Measurements from ENCODE around the gene GRB2. TPM values are rescaled to one million over a fixed set of nuclear protein-coding genes. Genes with fewer than 3 reads are reported as not detected.
"Not testable (repeated sequence)": the region's sequence is repeated elsewhere in the genome, so short reads cannot be mapped to it uniquely, and the experiment has no call there.

The GRB2 gene
- polyA plus RNA-seq, 3 donors = 164 to 338 (median 262) TPM

- H3K9me3 Mint-ChIP-seq; H3K27ac ChIP-seq (ENCODE audit: low read depth in 1 of 2, low read length in 2 of 2); H3K9ac ChIP-seq (ENCODE audit: insufficient read depth, low read length, poor library complexity, severe bottlenecking); H3K36me3 ChIP-seq (replicated peaks in 1 of 2; ENCODE audit: control insufficient read depth in 1 of 2, insufficient read depth in 2 of 2, low read length in 2 of 2); H3K27me3 Mint-ChIP-seq (ENCODE audit: low read depth in 3 of 3); H2AFZ ChIP-seq (ENCODE audit: insufficient read depth, low read depth, low read length, poor library complexity, severe bottlenecking); H3K4me1 Mint-ChIP-seq; H4K20me1 ChIP-seq (ENCODE audit: insufficient read depth, low read length); H3K4me2 ChIP-seq (replicated peaks; ENCODE audit: extremely low read depth, low read length, poor library complexity, severe bottlenecking); DNase-seq; H3K79me2 ChIP-seq (ENCODE audit: insufficient read depth, low read length); H3K4me3 ChIP-seq (replicated peaks in 1 of 3; ENCODE audit: low read depth in 2 of 3, low read length in 3 of 3); H3K9me3 ChIP-seq (replicated peaks in 1 of 2; ENCODE audit: control insufficient read depth in 1 of 2, insufficient read depth in 1 of 2, low read length in 2 of 2); H3K36me3 Mint-ChIP-seq; H3K4me1 ChIP-seq (ENCODE audit: control insufficient read depth in 1 of 2, insufficient read depth in 2 of 2, low read length in 2 of 2); H3K4me3 Mint-ChIP-seq; H3K27me3 ChIP-seq (ENCODE audit: control insufficient read depth in 2 of 2, insufficient read depth in 2 of 2, low read length in 2 of 2); intact Hi-C loops (cut with micrococcal nuclease); H3K27ac Mint-ChIP-seq: not testable (repeated sequence)
- 100% methylated on average over 3 of the region's 6 CpGs for WGBS (ENCODE audit: insufficient coverage)
Measured at GRCh38 chr17:75434433-75434832, 29.0 kb upstream of the GRB2 start.

GRCh38 chr17:75433218-75433783 is 27.8 kb upstream of the GRB2 start:
- Mint-ChIP-seq H3K4me1 (peaks cover 12% of the 10 kb centered on the region), H3K4me3 (no peak overlapping the region), H3K36me3 (no peaks in the 10 kb centered on the region), H3K27me3 (ENCODE audit: low read depth in 3 of 3) (peaks cover 2 to 7% (median 3%) of the 10 kb centered on the region in 3 donors), H3K9me3 (no peaks in the 10 kb centered on the region), H3K27ac (no peak overlapping the region)
- Histone ChIP-seq H3K79me2 (ENCODE audit: insufficient read depth, low read length) (no peaks in the 10 kb centered on the region), H3K4me2 (replicated peaks; ENCODE audit: extremely low read depth, low read length, poor library complexity, severe bottlenecking) (no peak overlapping the region), H3K9ac (ENCODE audit: insufficient read depth, low read length, poor library complexity, severe bottlenecking) (no peak overlapping the region), H3K4me1 (ENCODE audit: control insufficient read depth in 1 of 2, insufficient read depth in 2 of 2, low read length in 2 of 2) (peaks cover 8 to 11% of the 10 kb centered on the region in 2 donors), H3K27ac (ENCODE audit: low read depth in 1 of 2, low read length in 2 of 2) (no peak overlapping the region), H3K4me3 (replicated peaks in 1 of 3; ENCODE audit: low read depth in 2 of 3, low read length in 3 of 3) (no peak overlapping the region), H3K36me3 (replicated peaks in 1 of 2; ENCODE audit: control insufficient read depth in 1 of 2, insufficient read depth in 2 of 2, low read length in 2 of 2) (no peaks in the 10 kb centered on the region), H3K27me3 (ENCODE audit: control insufficient read depth in 2 of 2, insufficient read depth in 2 of 2, low read length in 2 of 2) (no peaks in the 10 kb centered on the region), H3K9me3 (replicated peaks in 1 of 2; ENCODE audit: control insufficient read depth in 1 of 2, insufficient read depth in 1 of 2, low read length in 2 of 2) (no peaks in the 10 kb centered on the region), H4K20me1 (ENCODE audit: insufficient read depth, low read length) (no peaks in the 10 kb centered on the region), H2AFZ (ENCODE audit: insufficient read depth, low read depth, low read length, poor library complexity, severe bottlenecking) (no peak overlapping the region)
- intact Hi-C loops (cut with micrococcal nuclease) = no loop called here
- DNase-seq = no peak
- WGBS (ENCODE audit: insufficient coverage) = 86% methylated on average over 3 of the region's 6 CpGs
- no peak for TF ChIP-seq CTCF (IDR thresholded peaks at IDR 0.05)
